Gastroesophageal sphincter (tissue), 4 donors: Measurements from ENCODE around the gene PSMB11. TPM values are rescaled to one million over a fixed set of nuclear protein-coding genes. Genes with fewer than 3 reads are reported as not detected.

Experiments used
- ATAC-seq: fragments of 150-250 bp; one replicate; pipeline ENCODE4 v1.9.1; 2016; ENCODE audit warnings: mild to moderate bottlenecking, moderate library complexity
- H3K27ac ChIP-seq, 4 donors: fragments of 200-600 bp; sonication (generic) in 3 of 4; 1 replicate in 3 of 4; 2 replicates in 1 of 4; pipeline ENCODE4 v1.5.1; 2016 to 2019
- H3K27me3 ChIP-seq: fragments of 200-600 bp; sonication (generic); one replicate; pipeline ENCODE4 v1.5.1; 2019
- H3K36me3 ChIP-seq, 2 donors: fragments of 200-600 bp; sonication (generic); one replicate each; pipeline ENCODE4 v1.5.1; 2019; ENCODE audit warnings: control low read depth in 1 of 2
- H3K4me1 ChIP-seq, 3 donors: fragments of 200-600 bp; sonication (generic); 1 replicate in 2 of 3; 2 replicates in 1 of 3; pipeline ENCODE4 v1.5.1; 2016 to 2019; ENCODE audit warnings: control low read depth in 2 of 3
- H3K4me3 ChIP-seq, 2 donors: fragments of 200-600 bp; sonication (generic); one replicate each; pipeline ENCODE4 v1.5.1; 2019; ENCODE audit warnings: mild to moderate bottlenecking in 1 of 2, moderate library complexity in 1 of 2
- H3K9me3 ChIP-seq, 3 donors: fragments of 200-600 bp; sonication (generic); one replicate each; pipeline ENCODE4 v1.5.1; 2017 to 2019; ENCODE audit warnings: control low read depth in 2 of 3
- CTCF ChIP-seq, 4 experiments: fragments of 200-600 bp in 2 of 4; fragments of 450-650 bp in 2 of 4; sonication (generic) in 1 of 4; IDR thresholded peaks; one replicate each; pipeline ENCODE4 v1.5.1; 2017 to 2019; ENCODE audit warnings: antibody characterized with exemption in 4 of 4, mild to moderate bottlenecking in 2 of 4, moderate library complexity in 2 of 4
- EP300 ChIP-seq: sonication (generic); formaldehyde crosslinking; IDR thresholded peaks from one replicate; pipeline ENCODE4 v1.6.1; 2017; ENCODE audit warnings: antibody characterized with exemption, mild to moderate bottlenecking
- POLR2A ChIP-seq, 2 donors: fragments of 450-650 bp; IDR thresholded peaks; one replicate each; pipeline ENCODE4 v1.6.1; 2017; ENCODE audit warnings: antibody characterized with exemption in 2 of 2, mild to moderate bottlenecking in 2 of 2, moderate library complexity in 1 of 2
- POLR2AphosphoS5 ChIP-seq: sonication (generic); formaldehyde crosslinking; IDR thresholded peaks from one replicate; pipeline ENCODE4 v1.6.1; 2017; ENCODE audit warnings: antibody characterized with exemption
- WGBS, 2 donors: methylation state at CpG; one replicate each; pipeline ENCODE4 v1.1.5; 2018; ENCODE audit warnings: low coverage in 1 of 2; 5-methylcytosine and 5-hydroxymethylcytosine counted together
- total RNA-seq, 4 donors: library from RNA; depleted of rRNA; stranded (reverse); fragments of >200 nt; gene quantifications; one replicate each; pipeline ENCODE4 v1.1.0, GENCODE V29; 2016

PSMB11 gene
- total RNA-seq, 4 donors from 2014 or later: 0.27 TPM; not detected in 3

GRCh38 chr14:23093104-23093503 lies 51.1 kb downstream of the PSMB11 start:
- no peak overlapping the region for H3K4me3 ChIP-seq

DNA sequence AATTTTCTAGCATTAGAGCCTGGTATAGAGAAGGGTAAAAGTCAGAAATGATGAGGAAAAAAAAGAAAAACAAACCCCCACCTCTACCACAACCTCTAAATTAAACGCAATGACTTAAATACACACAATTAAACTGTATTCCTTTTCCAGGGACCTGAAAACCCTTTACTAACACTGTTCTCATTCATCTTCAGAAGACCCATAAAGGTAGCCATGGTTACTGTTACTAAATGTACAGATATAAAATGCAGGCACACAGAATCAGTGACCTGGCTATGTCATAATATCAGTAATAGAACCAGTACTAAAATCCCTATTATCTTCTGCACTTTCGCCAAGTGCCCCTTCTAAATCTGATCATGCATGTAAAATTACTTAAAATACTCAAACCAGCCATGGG lies 51.5 kb downstream of the PSMB11 start:
- H3K4me3 ChIP-seq: peak overlapping the region; percentile 76 to 81
- peaks cover 0 to 50% (median 14%) of the 10 kb centered on the region in 3 donors for H3K4me1 ChIP-seq
- peaks cover 10 to 57% of the 10 kb centered on the region in 2 donors for H3K36me3 ChIP-seq
- ATAC-seq: no peak
- H3K9me3 ChIP-seq: no peaks in the 10 kb centered on the region
- 61 to 78% methylated on average over 2 of the region's 2 CpGs for WGBS, 2 donors
- peak overlapping the region in 1 of 4 donors; percentile 99 for H3K27ac ChIP-seq
- no peaks in the 10 kb centered on the region for H3K27me3 ChIP-seq
- no peak for TF ChIP-seq POLR2A (IDR thresholded peaks at IDR 0.05)
- no peak for TF ChIP-seq EP300
- TF ChIP-seq POLR2AphosphoS5: no peak
- TF ChIP-seq CTCF (IDR thresholded peaks at IDR 0.05): no peak

More at GRCh38 chr14:23093104-23093503, 51.1 kb downstream of the PSMB11 start:
- WGBS, 2 donors: 36 to 38% methylated on average over 2 of the region's 2 CpGs
- Histone ChIP-seq H3K27ac (no peak overlapping the region), H3K27me3 (no peaks in the 10 kb centered on the region), H3K9me3 (no peaks in the 10 kb centered on the region), H3K4me1 (peaks cover 0 to 50% (median 14%) of the 10 kb centered on the region in 3 donors), H3K36me3 (peaks cover 10 to 57% of the 10 kb centered on the region in 2 donors)
- TF ChIP-seq EP300: no peak
- TF ChIP-seq POLR2AphosphoS5: no peak
- no peak for TF ChIP-seq CTCF (IDR thresholded peaks at IDR 0.05)
- TF ChIP-seq POLR2A (IDR thresholded peaks at IDR 0.05): no peak
- no peak for ATAC-seq

Other genes starting within 250 kb of the PSMB11 start
- gene SLC7A7, start 226.8 kb upstream of the PSMB11 start, total RNA-seq: 10 to 100 TPM in 3 of 4 donors, 1 to 10 TPM in 1; 8.1 to 36.6 (median 23.4) TPM
- gene MRPL52, start 212.3 kb upstream of the PSMB11 start, total RNA-seq: 10 to 100 TPM; 24.4 to 65.0 (median 35.0) TPM
- 100 to 1,000 TPM; 114 to 127 (median 123) TPM for gene MMP14, start 205.6 kb upstream of the PSMB11 start, total RNA-seq
- gene LRP10, start 170.5 kb upstream of the PSMB11 start, total RNA-seq: 100 to 1,000 TPM; 123 to 257 (median 163) TPM
- gene REM2, start 159.0 kb upstream of the PSMB11 start, total RNA-seq: under 1 TPM; 0.20 to 0.93 (median 0.47) TPM
- gene RBM23, start 123.1 kb upstream of the PSMB11 start, total RNA-seq: 100 to 1,000 TPM in 3 of 4 donors, 10 to 100 TPM in 1; 94.4 to 855 (median 368) TPM
- gene PRMT5, start 112.8 kb upstream of the PSMB11 start, total RNA-seq: 10 to 100 TPM; 39.7 to 49.2 (median 43.2) TPM
- gene HAUS4, start 85.1 kb upstream of the PSMB11 start, total RNA-seq: 10 to 100 TPM; 31.2 to 47.6 (median 43.1) TPM
- 10 to 100 TPM in 3 of 4 donors, 1 to 10 TPM in 1; 8.8 to 27.0 (median 17.8) TPM for gene AJUBA, start 59.7 kb upstream of the PSMB11 start, total RNA-seq
- gene C14orf93, start 32.1 kb upstream of the PSMB11 start, total RNA-seq: 10 to 100 TPM in 3 of 4 donors, 1 to 10 TPM in 1; 8.4 to 16.0 (median 13.2) TPM
- gene PSMB5, start 7.3 kb upstream of the PSMB11 start, total RNA-seq: 100 to 1,000 TPM; 125 to 182 (median 133) TPM
- 1 to 10 TPM; 1.5 to 3.6 (median 2.6) TPM for gene CDH24, start 15.3 kb downstream of the PSMB11 start, total RNA-seq
- 100 to 1,000 TPM in 1 of 4 donors, 10 to 100 TPM in 3; 55.7 to 121 (median 91.8) TPM for gene ACIN1, start 52.9 kb downstream of the PSMB11 start, total RNA-seq
- 10 to 100 TPM; 31.3 to 38.2 (median 33.4) TPM for gene C14orf119, start 53.3 kb downstream of the PSMB11 start, total RNA-seq
- under 1 TPM in 2 of 4 donors, not detected in 2; 0.13 to 0.31 TPM for gene CIROP, start 62.8 kb downstream of the PSMB11 start, total RNA-seq
- gene CEBPE, start 77.0 kb downstream of the PSMB11 start, total RNA-seq: not detected
- 10 to 100 TPM; 21.6 to 56.7 (median 32.2) TPM for gene SLC7A8, start 141.4 kb downstream of the PSMB11 start, total RNA-seq
- not detected for gene RNF212B, start 195.7 kb downstream of the PSMB11 start, total RNA-seq
- gene HOMEZ, start 243.9 kb downstream of the PSMB11 start, total RNA-seq: 10 to 100 TPM in 2 of 4 donors, 1 to 10 TPM in 2; 7.5 to 11.3 (median 9.4) TPM